ENCODE measurements around the gene B3GALT6. TPM values are rescaled to one million over a fixed set of nuclear protein-coding genes. Genes with fewer than 3 reads are reported as not detected.

Gene B3GALT6
- total and polyA plus RNA-seq, 7 experiments from 2014 or later, result 7.2 to 29.0 (median 12.7) TPM

DNA sequence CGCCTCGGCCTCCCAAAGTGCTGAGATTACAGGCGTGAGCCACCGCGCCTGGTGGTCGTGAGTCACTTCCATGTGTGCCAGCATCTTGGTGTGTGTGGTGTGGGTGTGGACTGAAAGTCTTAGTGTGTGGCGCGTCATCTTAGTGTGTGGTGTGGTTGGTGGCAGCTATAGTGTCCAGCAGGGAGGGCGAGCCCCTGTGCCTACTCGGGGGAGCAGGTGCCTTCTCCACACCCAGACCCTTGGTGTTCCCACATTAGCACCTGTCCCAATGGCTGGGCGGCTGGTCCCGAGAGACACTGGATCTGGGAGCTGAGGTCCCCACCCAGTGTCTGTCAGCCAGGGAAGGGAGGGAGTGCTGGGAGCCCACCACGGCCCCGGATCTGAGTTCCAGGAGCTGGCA lies 51.0 kb downstream of the B3GALT6 start:
- ATAC-seq, result peak; percentile 21
- intact Hi-C loops (cut with micrococcal nuclease), result no loop called here
- POLR2A ChIA-PET, result no interaction called here
- H3K9me3 Mint-ChIP-seq, result no peaks in the 10 kb centered on the region
- DNase-seq, result no peak
- H3K27me3 Mint-ChIP-seq, result no peaks in the 10 kb centered on the region
- Histone ChIP-seq H3K27me3 (ENCODE audit: control insufficient read depth in 2 of 2, insufficient read depth in 2 of 2, low read length in 2 of 2) (no peaks in the 10 kb centered on the region), H3K9me3 (ENCODE audit: control insufficient read depth in 2 of 3, low read length in 3 of 3) (no peaks in the 10 kb centered on the region), H3K27ac (ENCODE audit: low read depth, low read length) (no peak overlapping the region), H3K4me1 (ENCODE audit: control insufficient read depth in 2 of 2, insufficient read depth in 2 of 2, low read length in 2 of 2) (no peaks in the 10 kb centered on the region), H3K36me3 (ENCODE audit: control insufficient read depth in 2 of 3, insufficient read depth in 3 of 3, low read length in 3 of 3) (no peaks in the 10 kb centered on the region), H3K4me3 (ENCODE audit: low read length) (no peak overlapping the region)
- H3K4me1 Mint-ChIP-seq, result peaks cover 0 to 1% (median 0%) of the 10 kb centered on the region in 7 donors
- no peak overlapping the region for H3K27ac Mint-ChIP-seq
- H3K36me3 Mint-ChIP-seq, result no peaks in the 10 kb centered on the region
- no peak overlapping the region for H3K4me3 Mint-ChIP-seq
- CTCF ChIA-PET, result interaction anchor here (0.6 kb wide), 1 partner anchor 508 kb away, joined by 3 read pairs; no protein-coding TSS in a partner anchor

DNA sequence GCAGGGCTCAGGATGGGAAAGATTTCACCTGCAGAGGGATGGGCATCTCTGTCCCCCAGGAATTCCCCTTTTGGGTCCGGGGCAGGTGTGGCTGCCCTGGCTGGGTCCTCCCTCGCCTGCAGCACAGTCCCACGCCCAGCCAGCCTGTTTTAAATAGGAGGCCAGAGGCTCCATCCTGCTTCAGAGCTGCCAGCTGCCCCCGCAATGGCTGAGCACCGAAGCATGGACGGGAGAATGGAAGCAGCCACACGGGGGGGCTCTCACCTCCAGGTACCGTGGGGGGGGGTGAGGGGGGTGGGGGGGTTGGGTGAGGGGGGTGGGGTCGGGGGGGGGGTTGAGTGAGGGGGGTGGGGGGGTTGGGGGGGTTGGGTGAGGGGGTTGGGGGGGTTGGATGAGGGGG lies 51.8 kb downstream of the B3GALT6 start:
- ChIA-PET CTCF (no interaction called here), POLR2A (no interaction called here)
- no peak overlapping the region for H3K27ac ChIP-seq (ENCODE audit: low read depth, low read length)
- DNase-seq, result no peak
- no peaks in the 10 kb centered on the region for H3K27me3 Mint-ChIP-seq
- no peaks in the 10 kb centered on the region for H3K27me3 ChIP-seq (ENCODE audit: control insufficient read depth in 2 of 2, insufficient read depth in 2 of 2, low read length in 2 of 2)
- no peak overlapping the region for H3K27ac Mint-ChIP-seq
- H3K4me3 Mint-ChIP-seq, result no peak overlapping the region
- ATAC-seq, result no peak
- intact Hi-C loops (cut with micrococcal nuclease), result no loop called here
- H3K4me1 ChIP-seq (ENCODE audit: control insufficient read depth in 2 of 2, insufficient read depth in 2 of 2, low read length in 2 of 2), result no peaks in the 10 kb centered on the region
- no peak overlapping the region for H3K4me3 ChIP-seq (ENCODE audit: low read length)
- no peaks in the 10 kb centered on the region for H3K36me3 Mint-ChIP-seq
- no peaks in the 10 kb centered on the region for H3K36me3 ChIP-seq (ENCODE audit: control insufficient read depth in 2 of 3, insufficient read depth in 3 of 3, low read length in 3 of 3)
- no peaks in the 10 kb centered on the region for H3K9me3 ChIP-seq (ENCODE audit: control insufficient read depth in 2 of 3, low read length in 3 of 3)
- H3K4me1 Mint-ChIP-seq, result peaks cover 0 to 1% (median 0%) of the 10 kb centered on the region in 7 donors
- no peaks in the 10 kb centered on the region for H3K9me3 Mint-ChIP-seq

Other genes starting within 250 kb of the B3GALT6 start
- 10 to 100 TPM in 2 of 5 experiments, under 1 TPM in 1, not detected in 2; 0.22 to 35.0 (median 18.8) TPM for gene HES4, start 232.1 kb upstream of the B3GALT6 start, total RNA-seq
- 1 to 10 TPM in 1 of 2 donors, under 1 TPM in 1; 0.61 to 1.8 TPM for gene HES4, start 232.1 kb upstream of the B3GALT6 start, polyA plus RNA-seq
- 100 to 1,000 TPM in 1 of 5 experiments, 10 to 100 TPM in 4; 17.4 to 227 (median 25.4) TPM for gene ISG15, start 218.7 kb upstream of the B3GALT6 start, total RNA-seq
- gene ISG15, start 218.7 kb upstream of the B3GALT6 start, polyA plus RNA-seq, result 100 to 1,000 TPM; 114 to 218 TPM
- gene AGRN, start 212.1 kb upstream of the B3GALT6 start, total RNA-seq, result 10 to 100 TPM in 1 of 5 experiments, 1 to 10 TPM in 4; 1.8 to 10.9 (median 4.9) TPM
- 1 to 10 TPM in 1 of 2 donors, under 1 TPM in 1; 0.19 to 1.2 TPM for gene AGRN, start 212.1 kb upstream of the B3GALT6 start, polyA plus RNA-seq
- gene RNF223, start 157.9 kb upstream of the B3GALT6 start, total RNA-seq, result under 1 TPM in 1 of 5 experiments, not detected in 4; 0.32 TPM
- gene RNF223, start 157.9 kb upstream of the B3GALT6 start, polyA plus RNA-seq, result not detected
- 10 to 100 TPM; 17.6 to 21.9 (median 19.6) TPM for gene C1orf159, start 116.1 kb upstream of the B3GALT6 start, total RNA-seq
- 10 to 100 TPM in 1 of 2 donors, 1 to 10 TPM in 1; 6.4 to 10.5 TPM for gene C1orf159, start 116.1 kb upstream of the B3GALT6 start, polyA plus RNA-seq
- gene TTLL10, start 58.4 kb upstream of the B3GALT6 start, total RNA-seq, result under 1 TPM in 2 of 5 experiments, not detected in 3; 0.58 to 0.80 TPM
- not detected for gene TTLL10, start 58.4 kb upstream of the B3GALT6 start, polyA plus RNA-seq
- gene TNFRSF18, start 25.6 kb upstream of the B3GALT6 start, total RNA-seq, result 10 to 100 TPM in 2 of 5 experiments, 1 to 10 TPM in 1, not detected in 2; 2.6 to 81.7 (median 12.6) TPM
- gene TNFRSF18, start 25.6 kb upstream of the B3GALT6 start, polyA plus RNA-seq, result under 1 TPM in 1 of 2 donors, not detected in 1; 0.32 TPM
- gene TNFRSF4, start 18.1 kb upstream of the B3GALT6 start, total RNA-seq, result 100 to 1,000 TPM in 1 of 5 experiments, 10 to 100 TPM in 1, 1 to 10 TPM in 2, under 1 TPM in 1; 0.49 to 192 (median 7.8) TPM
- 1 to 10 TPM; 1.4 to 1.5 TPM for gene TNFRSF4, start 18.1 kb upstream of the B3GALT6 start, polyA plus RNA-seq
- 100 to 1,000 TPM in 4 of 5 experiments, 10 to 100 TPM in 1; 75.8 to 124 (median 110) TPM for gene SDF4, start 236 bp upstream of the B3GALT6 start, total RNA-seq
- 10 to 100 TPM; 74.8 to 90.7 TPM for gene SDF4, start 236 bp upstream of the B3GALT6 start, polyA plus RNA-seq
- 1 to 10 TPM; 2.5 to 5.8 (median 3.0) TPM for gene C1QTNF12, start 14.5 kb downstream of the B3GALT6 start, total RNA-seq
- under 1 TPM in 1 of 2 donors, not detected in 1; 0.56 TPM for gene C1QTNF12, start 14.5 kb downstream of the B3GALT6 start, polyA plus RNA-seq
- 10 to 100 TPM; 62.3 to 89.3 (median 75.1) TPM for gene UBE2J2, start 41.6 kb downstream of the B3GALT6 start, total RNA-seq
- gene UBE2J2, start 41.6 kb downstream of the B3GALT6 start, polyA plus RNA-seq, result 10 to 100 TPM; 86.1 to 92.2 TPM
- 10 to 100 TPM in 3 of 5 experiments, 1 to 10 TPM in 2; 4.2 to 15.8 (median 10.1) TPM for gene SCNN1D, start 48.2 kb downstream of the B3GALT6 start, total RNA-seq
- gene SCNN1D, start 48.2 kb downstream of the B3GALT6 start, polyA plus RNA-seq, result not detected
- 10 to 100 TPM; 51.5 to 70.8 (median 58.2) TPM for gene ACAP3, start 75.7 kb downstream of the B3GALT6 start, total RNA-seq
- 1 to 10 TPM; 3.2 to 5.9 TPM for gene ACAP3, start 75.7 kb downstream of the B3GALT6 start, polyA plus RNA-seq
- gene PUSL1, start 76.4 kb downstream of the B3GALT6 start, total RNA-seq, result 10 to 100 TPM; 17.7 to 25.4 (median 19.4) TPM
- 10 to 100 TPM; 16.2 to 26.1 TPM for gene PUSL1, start 76.4 kb downstream of the B3GALT6 start, polyA plus RNA-seq
- 100 to 1,000 TPM; 126 to 187 (median 161) TPM for gene INTS11, start 92.4 kb downstream of the B3GALT6 start, total RNA-seq
- gene INTS11, start 92.4 kb downstream of the B3GALT6 start, polyA plus RNA-seq, result 10 to 100 TPM; 62.8 to 74.0 TPM
- gene CPTP, start 92.6 kb downstream of the B3GALT6 start, total RNA-seq, result 10 to 100 TPM; 11.5 to 29.3 (median 19.1) TPM
- gene CPTP, start 92.6 kb downstream of the B3GALT6 start, polyA plus RNA-seq, result 10 to 100 TPM; 17.7 to 26.5 TPM
- 1 to 10 TPM; 1.1 to 2.6 (median 1.8) TPM for gene TAS1R3, start 99.0 kb downstream of the B3GALT6 start, total RNA-seq
- gene TAS1R3, start 99.0 kb downstream of the B3GALT6 start, polyA plus RNA-seq, result under 1 TPM in 1 of 2 donors, not detected in 1; 0.32 TPM
- gene DVL1, start 117.2 kb downstream of the B3GALT6 start, total RNA-seq, result 10 to 100 TPM; 40.2 to 54.9 (median 45.9) TPM
- 1 to 10 TPM in 1 of 2 donors, under 1 TPM in 1; 0.78 to 1.1 TPM for gene DVL1, start 117.2 kb downstream of the B3GALT6 start, polyA plus RNA-seq
- gene MXRA8, start 126.3 kb downstream of the B3GALT6 start, total RNA-seq, result 1 to 10 TPM in 3 of 5 experiments, under 1 TPM in 2; 0.39 to 2.2 (median 1.0) TPM
- gene MXRA8, start 126.3 kb downstream of the B3GALT6 start, polyA plus RNA-seq, result under 1 TPM; 0.41 to 0.66 TPM
- gene AURKAIP1, start 143.0 kb downstream of the B3GALT6 start, total RNA-seq, result 100 to 1,000 TPM in 1 of 5 experiments, 10 to 100 TPM in 4; 53.8 to 107 (median 64.5) TPM
- 100 to 1,000 TPM; 135 to 160 TPM for gene AURKAIP1, start 143.0 kb downstream of the B3GALT6 start, polyA plus RNA-seq
- gene CCNL2, start 167.1 kb downstream of the B3GALT6 start, total RNA-seq, result 100 to 1,000 TPM; 130 to 403 (median 278) TPM
- 10 to 100 TPM; 16.3 to 38.3 TPM for gene CCNL2, start 167.1 kb downstream of the B3GALT6 start, polyA plus RNA-seq
- gene MRPL20, start 175.1 kb downstream of the B3GALT6 start, total RNA-seq, result 100 to 1,000 TPM in 4 of 5 experiments, 10 to 100 TPM in 1; 91.2 to 135 (median 122) TPM
- 100 to 1,000 TPM; 221 to 239 TPM for gene MRPL20, start 175.1 kb downstream of the B3GALT6 start, polyA plus RNA-seq
- not detected for gene ANKRD65, start 189.0 kb downstream of the B3GALT6 start, total RNA-seq
- gene ANKRD65, start 189.0 kb downstream of the B3GALT6 start, polyA plus RNA-seq, result not detected
- 1 to 10 TPM in 1 of 5 experiments, under 1 TPM in 1, not detected in 3; 0.15 to 1.2 TPM for gene VWA1, start 203.5 kb downstream of the B3GALT6 start, total RNA-seq
- not detected for gene VWA1, start 203.5 kb downstream of the B3GALT6 start, polyA plus RNA-seq
- 1 to 10 TPM in 4 of 5 experiments, under 1 TPM in 1; 0.61 to 2.0 (median 1.4) TPM for gene ATAD3C, start 217.5 kb downstream of the B3GALT6 start, total RNA-seq
- under 1 TPM; 0.64 to 0.76 TPM for gene ATAD3C, start 217.5 kb downstream of the B3GALT6 start, polyA plus RNA-seq
- 10 to 100 TPM; 42.5 to 53.8 (median 51.7) TPM for gene ATAD3B, start 239.5 kb downstream of the B3GALT6 start, total RNA-seq
- 1 to 10 TPM; 4.5 to 6.1 TPM for gene ATAD3B, start 239.5 kb downstream of the B3GALT6 start, polyA plus RNA-seq